22Rv1 (cell line): ENCODE results near the gene CCDC106.

ENCODE experiments used
- ZFX ChIP-seq: fragments of 450-650 bp; IDR thresholded peaks from 2 replicates; pipeline ENCODE4 v1.6.1; 2017; ENCODE audit warnings: antibody characterized with exemption, borderline replicate concordance
- TF ChIP-seq, protein P1 (sequence below): fragments of 450-650 bp; IDR thresholded peaks from 2 replicates; pipeline ENCODE4 v1.5.1; 2017; ENCODE audit warnings: mild to moderate bottlenecking

DNA sequence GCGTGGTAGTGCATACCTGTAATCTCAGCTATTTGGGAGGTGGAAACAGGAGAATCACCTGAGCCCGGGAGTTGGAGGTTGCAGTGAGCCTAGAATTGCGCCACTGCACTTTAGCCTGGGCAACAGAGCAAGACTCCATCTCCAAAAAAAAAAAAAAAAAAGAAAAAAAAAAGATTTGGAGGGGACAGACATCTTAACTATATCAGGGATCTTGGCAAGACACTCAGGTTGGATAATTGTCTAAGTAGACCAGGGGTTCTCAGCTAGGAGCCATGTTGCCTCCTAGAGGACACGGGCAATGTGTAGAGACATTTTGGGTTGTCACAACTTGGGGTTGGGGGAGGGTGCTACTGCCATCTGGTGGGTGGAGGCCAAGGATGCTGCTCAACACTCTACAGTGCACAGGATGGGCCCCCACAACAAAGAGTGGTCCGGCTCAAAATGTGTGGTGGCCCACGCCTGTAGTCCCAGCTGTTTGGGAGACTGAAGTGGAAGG is 9.1 kb upstream of the CCDC106 start:
- no peak for TF ChIP-seq ZFX
- TF ChIP-seq, protein P1, sequence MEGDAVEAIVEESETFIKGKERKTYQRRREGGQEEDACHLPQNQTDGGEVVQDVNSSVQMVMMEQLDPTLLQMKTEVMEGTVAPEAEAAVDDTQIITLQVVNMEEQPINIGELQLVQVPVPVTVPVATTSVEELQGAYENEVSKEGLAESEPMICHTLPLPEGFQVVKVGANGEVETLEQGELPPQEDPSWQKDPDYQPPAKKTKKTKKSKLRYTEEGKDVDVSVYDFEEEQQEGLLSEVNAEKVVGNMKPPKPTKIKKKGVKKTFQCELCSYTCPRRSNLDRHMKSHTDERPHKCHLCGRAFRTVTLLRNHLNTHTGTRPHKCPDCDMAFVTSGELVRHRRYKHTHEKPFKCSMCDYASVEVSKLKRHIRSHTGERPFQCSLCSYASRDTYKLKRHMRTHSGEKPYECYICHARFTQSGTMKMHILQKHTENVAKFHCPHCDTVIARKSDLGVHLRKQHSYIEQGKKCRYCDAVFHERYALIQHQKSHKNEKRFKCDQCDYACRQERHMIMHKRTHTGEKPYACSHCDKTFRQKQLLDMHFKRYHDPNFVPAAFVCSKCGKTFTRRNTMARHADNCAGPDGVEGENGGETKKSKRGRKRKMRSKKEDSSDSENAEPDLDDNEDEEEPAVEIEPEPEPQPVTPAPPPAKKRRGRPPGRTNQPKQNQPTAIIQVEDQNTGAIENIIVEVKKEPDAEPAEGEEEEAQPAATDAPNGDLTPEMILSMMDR: peak; percentile 63
